ENCODE data around the gene LILRA1.
"Not testable (repeated sequence)": the region's sequence is repeated elsewhere in the genome, so short reads cannot be mapped to it uniquely, and the experiment has no call there.

LILRA1 gene

DNA sequence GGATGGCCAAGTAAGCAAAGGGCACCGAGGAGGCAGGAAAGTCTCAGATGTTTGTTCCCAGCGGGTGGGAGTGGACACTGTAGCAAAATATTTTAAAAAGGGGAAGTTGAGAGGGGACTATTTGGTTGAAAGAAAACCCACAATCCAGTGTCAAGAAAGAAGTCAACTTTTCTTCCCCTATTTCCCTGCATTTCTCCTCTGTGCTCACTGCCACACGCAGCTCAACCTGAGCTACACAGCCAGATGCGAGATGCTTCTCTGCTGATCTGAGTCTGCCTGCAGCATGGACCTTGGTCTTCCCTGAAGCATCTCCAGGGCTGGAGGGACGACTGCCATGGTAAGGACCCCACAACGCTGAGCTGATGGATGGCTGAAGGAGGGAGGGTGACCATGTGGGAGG lies at the start of gene LILRA1:
LILRA1 (plus strand) TSS at position 188 of the 400 bp plus-strand sequence. CDS start 613 bp downstream, outside the sequence.
- DNase-seq, result not testable (repeated sequence)

DNA sequence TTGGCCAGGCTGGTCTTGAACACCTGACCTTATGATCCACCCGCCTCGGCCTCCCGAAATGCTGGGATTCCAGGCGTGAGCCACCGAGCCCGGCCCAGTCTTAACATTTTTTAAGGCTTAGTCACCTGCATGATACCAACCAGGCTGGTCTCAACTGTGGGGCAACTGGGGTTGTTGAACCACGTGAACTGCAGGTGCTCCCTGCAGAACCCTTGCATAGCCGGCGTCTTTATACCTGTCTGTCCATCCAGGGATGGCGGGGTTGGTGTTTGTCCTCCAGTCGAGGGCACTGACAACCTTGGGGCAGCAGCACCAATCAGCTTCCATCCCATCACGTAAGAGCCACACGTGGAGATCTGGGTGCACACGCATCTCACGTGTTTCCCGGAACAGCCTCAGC lies 44.6 kb upstream of the LILRA1 start:
- DNase-seq, result no peak

GRCh38 chr19:54549224-54549623 lies 44.2 kb upstream of the LILRA1 start:
- DNase-seq, result no peak

- DNase-seq, result no peak
Observed at GRCh38 chr19:54551293-54551692, 42.1 kb upstream of the LILRA1 start.

DNA sequence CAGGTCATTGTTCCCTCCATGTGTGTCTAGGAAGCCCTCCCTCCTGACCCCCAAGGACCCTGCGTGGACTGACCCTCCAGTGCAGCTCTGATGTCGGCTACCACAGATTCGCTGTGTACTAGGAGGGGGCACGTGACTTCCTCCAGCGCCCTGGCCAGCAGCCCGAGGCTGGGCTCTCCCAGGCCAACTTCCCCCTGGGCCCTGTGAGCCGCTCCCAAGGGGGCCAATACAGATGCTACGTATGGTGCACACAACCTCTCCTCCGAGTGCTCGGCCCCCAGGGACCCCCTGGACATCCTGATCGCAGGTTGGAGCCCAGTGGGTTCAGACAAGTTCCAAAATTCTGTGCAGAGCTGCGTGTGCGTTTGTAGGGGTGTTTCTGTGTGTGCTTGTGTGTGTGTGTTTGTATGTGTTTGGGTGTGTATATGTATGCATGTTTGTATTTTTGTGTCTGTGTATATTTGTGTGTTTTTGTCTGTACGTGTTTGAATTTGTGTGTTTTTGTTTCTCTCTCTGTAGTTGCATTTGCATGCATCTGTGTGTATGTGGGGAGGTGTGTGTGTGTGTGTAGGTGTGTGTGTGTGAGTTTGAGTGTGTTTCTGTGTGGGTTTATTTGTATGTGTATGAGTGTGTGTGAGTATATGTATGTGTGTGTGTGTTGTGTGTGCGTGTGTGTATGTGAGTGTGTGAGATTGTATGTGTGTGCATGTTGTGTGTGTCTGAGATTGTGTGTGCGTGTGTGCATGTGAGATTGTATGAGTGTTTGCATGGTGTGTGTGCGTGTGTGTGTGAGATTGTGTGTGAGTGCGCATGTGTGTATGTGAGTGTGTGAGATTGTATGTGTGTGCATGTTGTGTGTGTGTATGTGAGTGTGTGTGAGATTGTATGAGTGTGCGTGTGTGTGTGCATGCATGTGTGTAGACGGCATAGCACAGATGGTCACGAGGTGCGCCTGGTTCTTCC lies 41.2 kb upstream of the LILRA1 start:
- DNase-seq, result no peak

GRCh38 chr19:54552913-54553310 lies 40.5 kb upstream of the LILRA1 start:
- DNase-seq, result no peak

DNA sequence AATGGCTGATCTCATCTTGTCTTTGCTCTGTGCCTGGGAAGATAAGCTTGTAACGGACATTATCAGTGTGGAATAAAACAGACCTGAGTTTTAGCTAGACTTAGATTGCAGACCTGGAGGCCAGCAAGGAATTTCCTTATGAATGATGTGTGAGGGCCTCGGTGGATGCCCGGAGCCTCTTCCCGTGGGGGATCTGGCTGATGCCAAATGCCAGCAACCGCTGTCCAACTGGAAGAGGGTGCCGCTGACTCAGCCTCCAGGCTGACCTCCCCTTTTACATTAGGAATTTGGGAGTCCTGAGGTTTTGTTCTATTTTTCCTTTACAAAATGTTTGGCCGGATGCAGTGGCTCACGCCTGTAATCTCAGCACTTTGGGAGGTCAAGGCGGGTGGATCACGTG lies 39.4 kb upstream of the LILRA1 start:
- DNase-seq, result no peak

DNA sequence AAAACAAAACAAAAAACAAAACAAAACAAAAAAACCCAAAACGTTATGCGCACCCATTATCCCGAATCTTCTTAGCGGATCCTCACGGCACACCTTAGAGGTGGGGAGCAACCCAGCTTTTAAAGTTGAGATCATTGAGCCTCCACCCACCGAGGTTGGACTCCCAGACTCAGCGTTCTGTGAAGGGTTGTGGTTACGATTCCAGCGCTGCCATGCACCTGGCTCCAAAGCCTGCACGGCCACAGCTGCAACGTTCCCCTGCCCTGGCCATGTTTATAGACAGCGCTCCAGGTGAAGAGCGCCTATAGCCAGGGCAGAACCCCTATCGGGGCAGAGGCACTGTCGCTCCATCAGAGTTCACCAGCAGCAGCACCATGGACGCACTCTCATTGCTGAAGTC lies 38.5 kb upstream of the LILRA1 start:
- DNase-seq, result no peak

DNA sequence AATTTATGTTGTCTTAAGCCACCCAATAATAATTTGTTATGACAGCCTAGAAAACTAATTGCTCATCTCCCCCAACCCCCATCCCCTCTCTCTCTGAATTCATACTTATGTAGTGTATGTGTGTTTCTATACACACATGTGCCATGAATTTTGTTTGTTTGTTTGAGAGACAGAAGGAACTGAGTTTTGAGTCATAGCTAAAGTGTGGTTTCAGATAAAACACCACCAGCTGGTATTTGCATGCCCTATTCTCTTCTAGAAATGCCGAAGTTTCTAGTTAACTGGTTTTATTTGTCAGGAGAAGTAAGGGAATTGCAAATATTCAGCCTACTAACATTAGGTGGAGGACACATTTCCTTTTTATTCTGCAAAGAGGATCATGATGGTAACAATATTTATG lies 37.2 kb upstream of the LILRA1 start:
- no peak for DNase-seq

DNA sequence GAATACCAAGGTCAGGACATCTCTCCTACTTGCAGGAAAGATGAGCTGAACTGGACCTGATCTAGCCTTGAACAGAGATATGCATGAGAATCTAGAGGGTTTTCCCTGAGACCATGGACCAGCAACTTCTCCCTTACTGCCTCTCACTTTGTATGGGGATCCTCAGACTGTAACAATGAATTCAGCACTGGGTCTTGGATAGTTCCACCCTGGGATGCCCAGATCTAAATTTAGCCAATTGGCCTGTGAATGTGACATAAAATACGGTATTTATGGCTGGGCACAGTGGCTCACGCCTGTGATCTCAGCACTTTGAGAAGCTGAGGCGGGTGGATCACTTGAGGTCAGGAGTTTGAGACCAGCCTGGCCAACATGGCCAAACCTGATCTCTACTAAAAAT lies 35.1 kb upstream of the LILRA1 start:
- DNase-seq, result no peak

DNA sequence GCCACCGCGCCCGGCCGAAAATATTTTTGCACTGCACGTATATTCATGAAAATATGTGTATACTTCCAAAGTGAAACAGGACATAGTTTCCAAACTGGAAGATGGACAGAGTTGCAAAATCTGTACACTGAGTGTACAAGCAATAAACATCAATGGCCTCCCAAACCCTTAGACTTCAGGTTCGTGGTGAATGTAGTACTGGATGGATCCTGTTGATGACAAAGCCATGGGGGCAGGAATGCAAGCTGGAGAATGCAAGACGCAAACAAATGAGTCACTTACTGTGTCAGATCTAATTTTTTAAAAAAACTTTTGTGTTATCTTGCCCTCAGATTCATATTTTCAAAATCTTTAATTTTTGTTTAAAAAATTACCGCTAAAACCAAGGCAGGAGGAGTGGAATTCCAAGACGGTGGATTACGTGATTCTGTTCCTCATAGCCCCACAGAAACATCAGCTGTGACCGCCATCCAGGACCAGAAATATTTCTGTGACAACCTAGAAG lies 32.5 kb upstream of the LILRA1 start:
- no peak for DNase-seq

DNA sequence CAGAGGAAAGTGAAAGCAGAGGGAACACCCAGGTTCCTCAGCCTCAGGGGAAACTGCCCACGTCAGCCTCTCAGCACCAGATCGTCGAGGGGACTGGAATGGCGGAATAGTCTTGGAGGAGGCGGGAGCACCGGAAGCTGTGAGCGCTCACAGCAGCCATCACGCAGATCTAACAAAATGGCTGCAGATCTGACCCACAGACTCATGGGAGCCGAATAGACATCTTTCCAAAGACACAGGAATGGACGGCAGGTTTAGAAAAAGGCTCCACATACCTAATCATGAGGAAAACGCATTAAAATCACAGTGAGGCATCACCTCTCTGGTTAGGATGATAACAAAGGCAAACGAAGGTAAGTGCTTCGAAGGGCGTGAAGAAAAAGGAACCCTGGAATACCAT lies 31.6 kb upstream of the LILRA1 start:
- DNase-seq, result no peak

DNA sequence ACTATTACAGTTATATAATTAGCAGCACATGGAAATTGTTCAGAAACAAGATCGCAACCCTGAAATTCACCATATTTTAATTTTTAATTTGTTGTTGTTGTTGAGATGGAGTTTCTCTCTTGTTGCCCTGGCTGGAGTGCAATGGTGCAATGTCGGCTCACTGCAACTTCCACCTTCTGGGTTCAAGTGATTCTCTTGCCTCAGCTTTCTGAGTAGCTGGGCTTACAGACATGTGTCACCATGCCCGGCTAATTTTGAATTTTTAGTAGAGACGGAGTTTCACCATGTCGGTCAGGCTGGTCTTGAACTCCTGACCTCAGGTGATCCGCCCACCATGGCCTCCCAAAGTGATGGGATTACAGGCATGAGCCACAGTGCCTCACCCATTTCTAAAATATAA lies 30.2 kb upstream of the LILRA1 start:
- not testable (repeated sequence) for DNase-seq

DNA sequence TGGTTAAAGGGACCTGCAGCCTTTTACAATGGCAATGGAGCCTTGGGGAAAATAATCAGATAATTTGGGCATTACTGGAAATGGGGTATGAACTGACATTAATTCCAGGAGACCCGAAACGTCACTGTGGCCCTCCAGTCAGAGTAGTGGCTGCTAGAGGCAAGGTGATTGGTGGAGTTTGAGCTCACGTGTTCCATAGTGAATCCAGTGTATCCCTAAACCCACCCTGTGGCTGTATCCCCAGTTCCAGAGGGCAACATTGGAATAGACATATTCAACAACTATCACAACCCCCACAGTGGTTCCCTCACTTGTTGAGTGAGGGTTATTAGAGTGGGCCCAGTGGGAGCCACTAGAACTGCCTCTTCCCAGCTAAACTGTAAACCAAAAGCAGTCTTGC lies 23.1 kb upstream of the LILRA1 start:
- DNase-seq, result no peak

- DNase-seq, result not testable (repeated sequence)
Observed at GRCh38 chr19:54571715-54572615, 21.5 kb upstream of the LILRA1 start.

DNA sequence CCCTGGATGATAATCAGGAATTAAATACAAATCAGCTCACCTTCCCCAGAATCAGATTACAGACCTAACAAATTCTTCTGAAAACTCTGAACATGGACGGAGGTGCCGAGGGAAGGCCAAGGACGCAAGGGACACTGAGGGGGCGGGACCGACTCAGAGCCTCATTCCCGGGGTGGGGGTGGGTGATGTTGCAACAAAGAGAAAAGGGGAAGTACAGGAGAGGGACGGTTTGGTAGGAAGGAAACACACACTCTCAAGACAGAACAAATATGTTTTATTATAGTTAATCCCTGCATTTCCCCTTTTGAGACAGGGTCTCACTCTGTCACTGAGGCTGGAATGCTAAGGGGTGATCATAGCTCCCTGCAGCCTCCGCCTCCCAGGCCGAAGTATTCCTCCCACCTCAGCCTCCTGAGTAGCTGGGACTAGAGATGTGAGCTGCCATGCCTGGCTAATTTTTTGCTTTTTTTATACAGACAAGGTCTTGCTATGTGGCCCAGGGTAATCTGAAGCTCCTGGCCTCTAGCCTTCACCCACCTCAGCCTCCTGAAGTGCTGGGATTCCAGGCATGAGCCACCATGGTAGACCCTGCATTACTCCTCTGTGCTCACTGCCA lies 20.6 kb upstream of the LILRA1 start:
- DNase-seq, result no peak

DNA sequence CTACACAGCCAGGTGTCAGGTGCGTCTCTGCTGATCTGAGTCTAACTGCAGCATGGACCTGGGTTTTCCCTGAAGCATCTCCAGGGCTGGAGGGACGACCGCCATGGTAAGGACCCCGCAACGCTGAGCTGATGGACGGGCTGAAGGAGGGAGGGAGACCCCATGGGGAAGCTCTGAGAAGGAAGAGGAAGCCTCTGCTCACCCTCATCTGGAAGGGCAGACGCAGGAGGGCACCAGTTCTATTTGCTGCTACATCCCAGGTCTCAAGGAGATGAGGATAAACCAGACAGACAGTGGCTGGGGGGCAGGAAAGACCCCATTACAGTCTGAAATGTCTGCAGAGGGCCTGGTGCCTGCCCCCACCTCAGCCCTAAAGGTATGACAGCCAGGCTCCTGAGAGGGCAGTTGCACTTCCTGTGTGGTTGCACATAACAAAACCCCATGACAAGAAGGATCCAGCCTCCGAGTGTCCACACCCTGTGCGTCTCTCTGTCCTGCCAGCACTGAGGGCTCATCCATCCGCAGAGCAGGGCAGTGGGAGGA lies 20.0 kb upstream of the LILRA1 start, which contains the start of gene LILRA2:
LILRA2 (plus strand) TSS at position 461 of the 543 bp plus-strand sequence. CDS start 89 bp downstream, outside the sequence.
- no peak for DNase-seq

- no peak for DNase-seq
Observed at GRCh38 chr19:54574051-54574450, 19.4 kb upstream of the LILRA1 start.

DNA sequence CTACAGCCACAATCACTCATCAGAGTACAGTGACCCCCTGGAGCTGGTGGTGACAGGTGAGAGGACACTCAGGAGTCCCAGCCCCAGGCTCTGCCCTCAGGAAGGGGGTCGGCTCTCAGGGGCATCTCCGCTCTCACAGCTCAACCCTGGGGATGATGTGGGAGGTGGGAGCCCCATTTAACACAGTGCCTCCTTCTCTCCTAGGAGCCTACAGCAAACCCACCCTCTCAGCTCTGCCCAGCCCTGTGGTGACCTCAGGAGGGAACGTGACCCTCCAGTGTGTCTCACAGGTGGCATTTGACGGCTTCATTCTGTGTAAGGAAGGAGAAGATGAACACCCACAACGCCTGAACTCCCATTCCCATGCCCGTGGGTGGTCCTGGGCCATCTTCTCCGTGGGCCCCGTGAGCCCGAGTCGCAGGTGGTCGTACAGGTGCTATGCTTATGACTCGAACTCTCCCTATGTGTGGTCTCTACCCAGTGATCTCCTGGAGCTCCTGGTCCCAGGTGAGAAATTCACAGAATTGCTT lies 18.8 kb upstream of the LILRA1 start:
- DNase-seq, result no peak

- not testable (repeated sequence) for DNase-seq
Observed at GRCh38 chr19:54575205-54575604, 18.2 kb upstream of the LILRA1 start.

DNA sequence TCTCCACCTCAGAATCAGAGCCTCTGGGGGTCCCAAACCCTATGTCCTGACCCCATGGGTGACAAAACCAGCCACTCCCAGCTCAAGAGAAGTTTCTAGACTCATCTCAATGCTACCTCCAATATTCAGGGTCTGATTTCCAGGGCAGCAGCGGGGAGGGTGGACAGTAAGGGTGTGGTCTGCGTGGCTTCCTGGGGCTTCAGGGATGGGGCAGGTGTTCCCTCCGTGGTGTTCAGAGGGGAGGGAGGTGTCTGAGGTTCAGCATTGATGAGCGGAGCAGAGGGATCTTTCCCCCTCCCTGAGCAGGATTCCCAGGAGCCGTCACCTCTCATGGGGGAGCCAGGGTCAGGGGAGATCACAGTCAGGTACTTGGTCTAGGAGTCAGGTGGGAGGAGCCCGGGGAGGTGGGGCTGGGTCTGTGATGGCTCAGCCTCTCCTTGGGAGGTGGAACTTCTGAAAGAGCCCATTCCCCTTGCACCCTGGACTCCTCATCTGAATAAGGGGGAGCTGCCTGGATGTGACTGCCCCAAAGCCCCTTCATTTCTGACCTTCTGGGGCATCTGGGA lies 16.9 kb upstream of the LILRA1 start:
- DNase-seq, result no peak

DNA sequence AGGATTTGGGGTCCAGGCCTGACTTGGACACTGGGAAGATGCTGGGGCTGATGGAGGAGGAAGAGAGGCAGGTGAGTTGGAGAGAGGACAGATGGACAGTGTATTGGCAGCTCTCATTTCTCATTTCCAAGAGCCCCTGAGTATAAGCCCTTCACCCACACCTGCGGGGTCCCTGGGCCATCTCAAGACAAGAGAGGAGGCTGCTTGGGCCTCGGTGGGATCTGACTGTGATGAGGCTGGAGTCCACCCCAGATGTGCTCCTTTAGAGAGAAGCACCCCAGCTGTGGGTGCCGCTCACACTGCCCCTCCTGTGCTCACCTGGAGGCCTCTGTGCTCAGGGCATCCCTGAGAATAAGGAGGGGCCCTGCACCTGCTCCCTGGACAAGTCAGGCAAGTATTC lies 16.1 kb upstream of the LILRA1 start:
- DNase-seq, result no peak

Data from NCI-H524 (cell line).